RCC 7860 (cell line): ENCODE results near the gene NABP2.

Experiments used
- DNase-seq: peaks from one replicate; pipeline ENCODE4 v3.0.0-alpha.2; 2015; ENCODE audit warnings: low spot score
- FAIRE-seq: peaks from 2 replicates; lab custom pipeline; 2012; peaks lifted over from hg19 to GRCh38; lab: Jason Lieb, UNC

NABP2 gene

DNA sequence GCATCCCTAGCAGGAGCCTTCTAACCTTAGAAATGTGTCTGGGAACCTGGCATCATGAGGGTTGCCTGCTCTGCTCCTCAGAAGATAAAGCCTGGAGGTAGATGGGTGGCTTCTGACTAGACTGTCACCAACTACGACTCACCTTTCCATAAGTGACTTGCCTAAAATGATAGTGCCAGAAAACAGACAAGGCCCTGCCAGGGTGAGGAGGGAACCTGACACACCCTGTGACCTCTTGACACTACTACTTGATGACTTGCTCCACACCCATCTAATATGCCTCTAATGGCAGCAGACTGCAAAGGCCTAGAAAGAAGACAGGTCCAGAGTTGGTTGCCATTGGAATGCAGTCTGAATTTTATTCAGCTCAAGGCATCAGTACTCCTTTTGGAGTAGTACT, 11.8 kb upstream of the NABP2 start:
- FAIRE-seq = no peak
- DNase-seq = no peak

- DNase-seq (no peak), FAIRE-seq (no peak)
These were observed 10.3 kb upstream of the NABP2 start for GRCh38 chr12:56213878-56214277.

- no peak for DNase-seq
- FAIRE-seq = no peak
These were observed 7.7 kb upstream of the NABP2 start for GRCh38 chr12:56216461-56216860.

DNA sequence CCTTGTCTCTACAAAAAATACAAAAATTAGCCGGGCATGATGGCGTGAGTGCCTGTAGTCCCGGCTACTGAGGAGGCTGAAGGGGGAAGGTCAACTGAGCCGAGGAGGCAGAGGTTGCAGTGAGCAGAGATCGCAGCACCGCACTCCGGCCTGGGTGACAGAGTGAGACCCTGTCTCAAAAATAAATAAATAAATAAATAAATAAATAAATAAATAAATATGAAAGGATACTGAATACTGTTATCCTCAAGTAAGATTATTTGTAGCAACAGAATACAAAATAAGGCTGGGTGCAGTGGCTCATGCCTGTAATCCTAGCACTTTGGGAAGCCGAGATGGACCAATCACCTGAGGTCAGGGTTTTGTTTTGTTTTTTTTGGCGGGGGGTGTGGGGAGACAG, 4.3 kb upstream of the NABP2 start:
- DNase-seq (no peak), FAIRE-seq (no peak)

GRCh38 chr12:56220611-56221231, 3.4 kb upstream of the NABP2 start:
- DNase-seq = no peak
- FAIRE-seq = no peak

DNA sequence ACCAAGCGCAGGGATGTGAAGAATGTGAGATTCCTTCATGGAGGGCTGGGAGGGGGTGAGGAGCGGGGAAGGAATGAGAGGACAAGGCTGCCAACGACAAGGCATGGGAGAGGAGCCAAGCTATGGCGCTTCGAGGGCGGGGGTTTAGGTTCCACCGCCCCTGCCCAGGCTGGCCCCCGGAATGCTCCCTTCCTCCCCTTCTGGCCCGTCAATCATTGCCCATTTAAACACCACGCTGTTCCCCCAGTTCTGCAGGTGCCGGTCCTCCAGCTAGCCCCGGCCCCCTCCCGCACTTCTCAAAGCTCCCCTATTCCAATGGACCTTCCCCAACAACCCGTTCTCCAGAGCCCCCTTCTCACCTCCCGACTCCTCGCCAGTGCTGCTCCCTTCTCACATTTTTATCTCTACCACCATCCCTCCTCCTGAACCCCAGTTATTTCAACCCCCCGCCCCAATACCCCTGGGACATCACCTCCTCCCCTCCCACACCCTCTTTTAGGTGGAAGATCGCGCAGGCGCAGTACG, 2.8 kb upstream of the NABP2 start:
- FAIRE-seq = no peak
- no peak for DNase-seq

DNA sequence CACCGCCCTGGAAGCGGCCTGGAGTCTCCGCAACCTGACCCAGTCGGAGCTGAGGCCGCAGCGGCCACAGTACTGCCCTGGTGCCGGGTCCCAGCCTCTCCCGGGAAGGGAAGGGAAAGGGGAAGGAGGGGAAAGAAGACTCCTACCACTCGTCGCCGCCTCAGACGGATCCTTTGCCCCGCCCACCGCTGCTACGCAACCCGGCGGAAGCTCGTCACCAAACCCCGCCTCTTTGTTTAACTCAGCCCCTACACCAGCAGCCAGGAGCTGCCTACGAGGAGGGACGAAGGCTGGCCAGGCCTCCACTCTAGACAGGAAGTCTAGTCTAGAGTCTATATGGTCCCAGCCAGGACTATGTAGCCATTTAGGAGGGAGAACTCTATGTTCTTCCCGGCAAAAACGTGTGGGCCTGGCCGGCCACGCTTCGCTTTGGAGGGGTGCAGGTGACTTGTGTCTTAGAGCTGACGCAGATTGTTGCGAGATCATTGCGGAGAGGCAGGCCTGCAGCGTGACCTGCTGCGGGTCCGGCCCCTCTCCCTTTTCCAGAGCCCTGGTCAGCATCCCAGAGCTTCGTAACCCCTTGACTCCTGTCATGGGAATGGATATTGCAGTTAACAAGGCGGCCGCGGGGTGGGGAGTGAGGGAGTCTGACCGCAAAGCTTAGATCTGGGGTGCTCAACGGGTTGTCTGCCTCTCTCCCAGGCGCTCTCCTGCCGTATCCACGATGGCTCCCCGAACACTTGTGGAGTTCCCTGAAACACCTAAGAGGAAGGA, 2.2 kb upstream of the NABP2 start, which contains the start of gene RNF41:
Gene RNF41 (minus strand): TSS at position 166 of the 774 bp plus-strand sequence. CDS start 7,875 bp downstream, outside the sequence.
- DNase-seq = peak; percentile 93
- FAIRE-seq = peak; percentile 84

DNA sequence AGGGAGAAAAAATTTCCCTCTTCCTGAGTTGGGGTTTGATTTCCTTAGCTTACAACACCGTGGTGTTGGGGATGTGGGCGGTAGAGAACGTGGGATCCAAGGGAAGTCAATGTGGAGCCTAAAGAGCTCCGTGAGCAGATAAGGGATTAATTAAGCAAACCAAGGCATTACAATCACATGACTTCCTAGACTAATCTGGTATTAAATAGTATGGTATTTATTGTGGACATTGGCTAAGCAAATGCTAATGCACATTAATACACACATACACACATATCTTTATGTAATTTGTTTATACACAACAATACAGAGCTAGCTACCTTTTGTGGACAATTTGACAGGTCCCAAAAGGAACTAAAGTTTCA, 1.6 kb upstream of the NABP2 start:
- no peak for FAIRE-seq

GRCh38 chr12:56223571-56224101, 506 bp upstream of the NABP2 start:
- FAIRE-seq = no peak

More for the DNA sequence above, 1.6 kb upstream of the NABP2 start:
- no peak for DNase-seq

GRCh38 chr12:56224954-56225353, 812 bp downstream of the NABP2 start:
- no peak for FAIRE-seq
- no peak for DNase-seq

More at GRCh38 chr12:56223571-56224101, 506 bp upstream of the NABP2 start:
- DNase-seq = no peak

DNA sequence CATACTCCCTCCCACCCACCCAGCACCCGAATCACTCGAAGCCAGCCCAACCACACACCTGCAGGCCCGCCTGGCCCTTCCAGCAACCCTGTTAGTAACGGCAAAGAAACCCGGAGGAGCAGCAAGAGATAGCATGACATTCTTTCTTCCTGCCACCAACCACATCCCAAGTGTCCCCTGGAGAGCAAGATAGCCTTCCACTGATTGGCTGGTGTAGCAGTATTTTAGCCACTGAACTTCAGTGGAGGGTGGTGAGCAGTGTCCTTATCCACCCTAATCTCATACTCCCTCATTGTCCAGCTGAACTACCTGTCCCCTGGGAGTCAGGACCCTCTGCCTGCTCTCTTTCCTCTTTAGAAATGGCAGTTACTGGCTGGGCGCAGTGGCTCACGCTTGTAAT, 4.9 kb downstream of the NABP2 start:
- no peak for FAIRE-seq
- DNase-seq = no peak

- FAIRE-seq (no peak), DNase-seq (no peak)
These were observed 5.8 kb downstream of the NABP2 start, which contains the start of gene SLC39A5 for GRCh38 chr12:56229916-56230431. Gene SLC39A5 (plus strand): TSS chr12:56230051. CDS start chr12:56231275, 1,224 bp downstream.

- FAIRE-seq (no peak), DNase-seq (no peak)
These were observed 6.5 kb downstream of the NABP2 start for GRCh38 chr12:56230432-56231183.

DNA sequence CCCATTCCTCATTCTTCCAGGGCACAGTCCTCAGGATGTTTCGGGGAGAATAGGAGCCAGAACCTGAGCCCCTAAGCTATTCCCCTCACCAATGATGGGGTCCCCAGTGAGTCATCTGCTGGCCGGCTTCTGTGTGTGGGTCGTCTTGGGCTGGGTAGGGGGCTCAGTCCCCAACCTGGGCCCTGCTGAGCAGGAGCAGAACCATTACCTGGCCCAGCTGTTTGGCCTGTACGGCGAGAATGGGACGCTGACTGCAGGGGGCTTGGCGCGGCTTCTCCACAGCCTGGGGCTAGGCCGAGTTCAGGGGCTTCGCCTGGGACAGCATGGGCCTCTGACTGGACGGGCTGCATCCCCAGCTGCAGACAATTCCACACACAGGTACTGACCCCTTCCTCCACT, 7.0 kb downstream of the NABP2 start:
- FAIRE-seq (no peak), DNase-seq (no peak)

DNA sequence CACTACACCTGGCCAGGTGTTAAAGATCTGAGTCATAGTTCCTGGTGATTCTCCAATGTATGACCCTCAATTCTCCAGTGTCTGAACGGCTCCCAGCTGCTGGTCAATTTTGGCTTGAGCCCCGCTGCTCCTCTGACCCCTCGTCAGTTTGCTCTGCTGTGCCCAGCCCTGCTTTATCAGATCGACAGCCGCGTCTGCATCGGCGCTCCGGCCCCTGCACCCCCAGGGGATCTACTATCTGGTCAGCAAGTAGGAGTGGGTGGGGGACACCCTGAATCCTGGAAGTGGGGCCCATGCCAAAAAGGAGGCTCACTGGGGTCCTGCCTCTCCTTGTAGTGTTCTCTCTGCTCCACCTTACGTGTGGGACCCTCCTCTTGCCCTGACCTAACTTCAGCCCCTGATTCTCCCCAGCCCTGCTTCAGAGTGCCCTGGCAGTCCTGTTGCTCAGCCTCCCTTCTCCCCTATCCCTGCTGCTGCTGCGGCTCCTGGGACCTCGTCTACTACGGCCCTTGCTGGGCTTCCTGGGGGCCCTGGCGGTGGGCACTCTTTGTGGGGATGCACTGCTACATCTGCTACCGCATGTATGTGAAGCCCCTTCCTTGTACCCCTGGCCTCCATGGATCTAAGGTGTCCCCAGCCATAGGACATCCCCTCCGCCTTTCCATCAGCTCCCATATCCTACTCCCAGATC, 10.7 kb downstream of the NABP2 start:
- DNase-seq (no peak), FAIRE-seq (no peak)

DNA sequence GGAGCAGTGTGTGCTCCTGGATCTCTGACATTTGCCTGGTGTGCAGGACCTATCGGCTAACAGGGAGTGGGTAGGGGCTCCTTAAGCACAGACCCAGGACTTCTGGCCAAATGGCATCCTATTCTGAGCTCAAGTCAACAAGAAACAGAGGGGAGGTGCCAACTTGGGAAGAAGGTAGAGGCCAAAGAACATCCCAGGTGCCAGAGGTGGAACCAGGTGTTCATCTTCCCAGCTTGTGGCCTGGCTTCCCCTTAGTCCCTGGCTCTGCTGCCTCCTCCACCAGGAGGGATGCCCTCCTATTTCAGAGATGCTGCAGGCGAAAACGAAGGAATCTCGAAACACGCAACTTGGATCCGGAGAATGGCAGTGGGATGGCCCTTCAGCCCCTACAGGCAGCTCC, 11.9 kb downstream of the NABP2 start:
- FAIRE-seq (no peak), DNase-seq (no peak)

- FAIRE-seq (no peak), DNase-seq (no peak)
These were observed 12.8 kb downstream of the NABP2 start for GRCh38 chr12:56236985-56237384.

DNA sequence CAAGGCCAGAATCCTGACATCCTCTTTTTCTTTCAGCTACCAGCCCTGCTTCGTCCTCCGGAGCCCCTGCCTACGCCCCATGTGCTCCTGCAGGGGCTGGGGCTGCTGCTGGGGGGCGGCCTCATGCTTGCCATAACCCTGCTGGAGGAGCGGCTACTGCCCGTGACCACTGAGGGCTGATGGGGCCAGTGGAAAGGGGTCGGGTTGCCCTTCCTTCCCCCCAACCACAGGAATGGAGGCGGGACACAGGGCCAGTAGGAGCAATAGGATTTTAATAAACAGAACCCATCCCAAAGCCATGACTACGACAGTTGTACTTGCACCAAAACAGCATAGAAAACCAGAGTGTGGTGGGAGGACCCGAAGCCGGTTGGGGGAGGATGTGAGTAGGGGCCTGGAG, 13.4 kb downstream of the NABP2 start:
- DNase-seq = no peak
- no peak for FAIRE-seq

DNA sequence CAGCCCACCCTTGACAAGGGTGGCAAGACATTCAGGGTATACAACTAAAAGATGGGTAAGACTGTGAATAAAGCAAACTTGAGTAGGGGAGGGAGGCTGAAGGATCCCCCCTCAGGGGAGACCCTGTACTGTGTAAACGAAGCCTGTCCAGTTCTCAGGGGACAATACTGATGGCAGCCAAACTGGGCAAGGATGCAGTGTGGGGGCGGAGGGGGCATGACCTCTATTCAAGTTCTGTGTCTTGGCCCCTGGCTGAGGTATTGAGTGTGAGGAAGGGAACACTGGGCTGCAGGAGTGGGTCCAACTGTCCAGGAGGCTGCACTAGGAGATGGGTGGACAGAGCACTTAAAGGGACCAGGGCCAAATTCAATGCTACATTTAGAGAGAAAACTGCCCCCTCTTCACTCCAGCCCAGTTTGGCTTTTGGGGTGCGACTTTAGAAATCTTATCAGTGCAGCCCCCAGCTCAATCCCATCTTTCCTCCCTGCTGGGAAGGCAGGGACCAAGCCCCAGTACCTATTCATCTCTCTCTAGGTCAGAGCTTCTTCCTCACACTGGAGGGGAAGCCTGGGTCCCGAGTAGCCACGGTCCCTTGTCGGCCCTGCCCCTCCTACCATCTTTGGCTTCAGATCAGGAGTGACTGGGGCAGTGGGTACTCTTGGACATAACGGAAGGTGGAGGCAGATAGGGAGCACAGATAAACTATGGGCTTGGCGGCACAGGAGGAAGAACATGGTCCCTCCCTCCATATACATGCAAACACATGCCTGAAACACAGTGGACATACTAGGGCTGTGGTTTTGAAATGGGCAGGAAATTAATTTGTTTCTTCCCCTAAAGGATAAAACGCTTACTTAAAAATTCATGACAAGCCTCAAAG, 17.5 kb downstream of the NABP2 start:
- no peak for DNase-seq
- no peak for FAIRE-seq
